Eye (tissue), 1 donor: ENCODE data around the gene ANKRD44.

ENCODE experiments used
- DNase-seq: peaks from one replicate; pipeline ENCODE4 v3.0.0-alpha.2; 2015

The ANKRD44 gene

DNA sequence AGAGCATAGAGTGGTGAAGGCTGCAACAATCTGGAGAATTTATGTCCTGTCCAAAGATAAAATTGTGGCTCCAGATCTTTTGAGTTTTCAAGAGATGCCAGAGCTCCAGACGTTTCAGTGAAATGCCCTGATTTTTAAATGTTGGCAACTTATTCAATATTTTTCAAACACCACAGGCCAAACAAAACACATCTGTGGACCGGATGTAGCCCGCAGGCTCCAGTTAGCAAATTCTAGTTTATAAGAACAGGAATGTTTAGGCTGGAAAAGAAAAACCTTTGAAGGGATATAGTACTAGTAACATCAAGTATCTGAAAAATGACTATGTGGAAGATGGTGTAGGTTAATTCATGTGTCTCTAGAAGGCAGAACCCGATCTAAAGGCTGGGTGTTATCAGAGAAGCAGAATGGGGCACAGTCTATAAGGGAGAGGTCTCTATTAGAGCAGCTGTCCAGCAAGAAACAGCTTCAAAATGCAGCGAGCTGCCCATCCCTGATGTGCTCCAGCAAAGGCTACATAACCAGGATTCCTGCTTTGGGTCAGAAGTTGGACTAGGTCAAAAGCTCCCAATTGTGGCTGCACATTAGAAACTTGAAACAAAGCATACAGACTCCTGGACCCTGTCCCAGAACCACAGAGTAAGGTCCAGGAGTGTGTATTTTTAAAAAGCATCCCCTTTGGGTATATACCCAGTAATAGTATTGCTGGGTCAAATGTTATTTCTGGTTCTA lies 105.9 kb downstream of the ANKRD44 start:
- DNase-seq = no peak

DNA sequence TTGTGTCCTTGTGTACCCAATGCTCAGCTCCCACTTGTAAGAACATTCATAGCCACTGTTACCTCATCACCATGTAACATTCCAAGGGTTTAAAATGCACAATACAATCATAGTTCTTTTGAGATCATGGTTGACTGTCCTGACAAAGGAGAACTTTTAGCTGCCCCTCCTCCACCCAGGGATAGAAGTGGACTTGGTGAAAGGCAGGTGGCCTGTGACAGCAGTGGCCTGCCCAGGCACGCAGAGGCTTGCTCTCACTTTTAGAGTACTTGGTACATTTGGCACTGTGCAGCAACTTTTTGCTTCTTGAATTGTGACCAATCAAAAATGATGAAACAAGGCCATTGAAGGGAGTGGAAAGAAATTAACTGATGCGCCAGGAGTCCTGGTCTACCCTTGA lies 108.7 kb downstream of the ANKRD44 start:
- DNase-seq = no peak

GRCh38 chr2:197200762-197201058 lies 109.9 kb downstream of the ANKRD44 start:
- DNase-seq = no peak

- no peak for DNase-seq
Measured at GRCh38 chr2:197200051-197200761, 110.4 kb downstream of the ANKRD44 start.

DNA sequence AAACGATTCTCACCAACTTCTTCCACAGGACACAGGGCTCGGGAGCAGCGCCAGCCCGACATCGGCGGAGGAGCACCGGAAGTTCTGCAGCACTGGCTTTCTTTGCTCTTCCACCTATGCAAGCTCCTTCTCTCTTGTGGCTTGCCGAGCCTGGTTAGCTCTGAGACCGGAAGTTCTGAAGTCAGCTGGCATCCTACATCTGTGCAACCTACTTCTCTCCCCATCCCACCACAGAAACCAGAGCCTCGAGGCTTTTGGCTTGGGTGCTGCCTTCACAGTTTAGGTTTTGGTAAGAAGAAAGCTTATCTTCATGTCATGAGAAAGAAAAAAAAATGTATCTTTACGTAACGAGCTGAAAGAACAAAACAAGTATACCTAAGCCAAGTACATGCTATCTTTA lies 111.7 kb downstream of the ANKRD44 start:
- DNase-seq = no peak

DNA sequence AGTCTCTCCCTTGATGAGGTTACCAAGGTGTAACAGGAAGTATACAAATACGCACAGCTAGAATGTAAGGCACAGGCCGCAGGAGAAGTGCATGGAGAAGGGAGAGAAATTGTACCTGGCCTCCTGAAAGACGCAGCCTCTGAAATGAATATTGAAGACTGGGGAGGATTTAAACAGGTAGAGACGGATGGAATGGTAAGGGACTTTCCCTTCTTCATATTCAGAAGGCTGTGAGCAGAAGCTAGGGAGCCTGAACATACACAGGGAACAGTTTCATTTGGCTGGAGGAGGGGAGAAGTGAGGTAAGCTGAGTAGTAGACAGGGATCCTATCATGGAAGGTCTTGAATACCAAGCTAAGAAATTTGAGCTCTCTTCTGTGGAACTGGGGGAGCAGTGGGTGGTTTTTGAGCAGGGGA lies 112.7 kb downstream of the ANKRD44 start:
- DNase-seq = no peak

DNA sequence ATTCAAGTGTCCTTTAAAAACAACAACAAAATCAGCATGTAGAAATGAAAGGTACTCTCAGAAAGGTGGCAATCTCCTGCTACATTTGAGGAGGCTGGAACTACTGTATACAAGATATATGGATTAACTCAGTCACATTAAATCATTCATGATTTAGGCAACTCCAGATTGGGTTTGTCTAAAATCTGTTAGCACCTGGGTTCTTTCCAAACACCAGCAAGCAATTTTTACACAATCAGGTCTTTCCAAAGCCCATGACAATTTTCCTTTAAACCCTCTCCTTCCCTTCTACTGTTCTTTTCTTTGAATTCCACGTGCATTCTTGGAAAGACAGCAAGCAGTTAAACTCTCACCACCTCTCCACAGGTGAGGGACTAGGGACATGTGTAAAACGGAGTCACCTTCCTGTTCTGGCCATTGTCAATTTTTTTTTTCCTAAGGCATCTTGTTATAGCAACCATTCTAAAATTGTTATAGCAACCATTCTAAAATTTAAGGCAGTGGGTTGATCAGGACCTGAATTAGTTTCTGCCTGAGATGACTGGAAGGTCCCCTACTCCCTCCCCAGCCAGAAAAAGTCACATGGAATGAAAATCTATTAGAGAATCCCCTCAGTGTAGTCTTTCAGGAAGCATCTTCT lies 113.9 kb downstream of the ANKRD44 start:
- DNase-seq = no peak

GRCh38 chr2:197195518-197195917 lies 115.1 kb downstream of the ANKRD44 start:
- peak; percentile 62 for DNase-seq

GRCh38 chr2:197191940-197192322 lies 118.6 kb downstream of the ANKRD44 start:
- DNase-seq = no peak

DNA sequence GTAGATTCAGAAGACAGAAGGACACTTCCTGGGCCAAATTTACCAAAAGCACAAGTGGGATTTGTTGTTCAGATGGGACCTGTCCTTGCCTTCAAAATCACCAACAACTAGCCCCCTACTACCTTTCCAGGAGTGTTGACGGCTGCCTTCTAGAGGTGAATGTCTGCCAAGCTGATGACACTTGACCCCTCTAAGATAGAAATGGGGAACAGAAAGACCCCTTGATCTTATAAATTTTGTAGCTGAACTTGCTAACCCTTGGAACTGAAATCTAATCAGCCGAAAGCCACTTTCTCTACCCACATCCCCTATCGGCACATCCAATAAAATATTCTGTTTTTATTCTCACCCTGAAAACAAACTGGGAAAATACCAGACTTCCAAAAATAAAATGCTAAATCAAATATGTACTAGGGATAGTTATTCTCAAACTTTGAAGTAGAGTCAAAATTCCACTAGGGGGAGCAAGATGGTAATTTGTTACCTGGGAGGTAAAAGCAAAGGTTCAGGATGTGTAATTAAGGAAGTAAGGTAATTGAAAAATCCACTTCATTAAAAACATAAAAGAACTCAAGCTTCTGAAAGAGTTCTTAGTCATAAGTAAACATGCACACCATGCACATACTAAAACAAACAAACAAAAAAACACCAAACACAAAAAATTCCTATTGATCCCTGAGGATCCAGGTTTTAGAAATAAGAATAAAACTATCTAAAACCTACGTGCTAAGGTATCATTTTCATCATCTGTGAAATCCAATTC lies 119.2 kb downstream of the ANKRD44 start:
- peak; percentile 61 for DNase-seq

- DNase-seq = no peak
Measured at GRCh38 chr2:197190100-197190432, 120.5 kb downstream of the ANKRD44 start.

DNA sequence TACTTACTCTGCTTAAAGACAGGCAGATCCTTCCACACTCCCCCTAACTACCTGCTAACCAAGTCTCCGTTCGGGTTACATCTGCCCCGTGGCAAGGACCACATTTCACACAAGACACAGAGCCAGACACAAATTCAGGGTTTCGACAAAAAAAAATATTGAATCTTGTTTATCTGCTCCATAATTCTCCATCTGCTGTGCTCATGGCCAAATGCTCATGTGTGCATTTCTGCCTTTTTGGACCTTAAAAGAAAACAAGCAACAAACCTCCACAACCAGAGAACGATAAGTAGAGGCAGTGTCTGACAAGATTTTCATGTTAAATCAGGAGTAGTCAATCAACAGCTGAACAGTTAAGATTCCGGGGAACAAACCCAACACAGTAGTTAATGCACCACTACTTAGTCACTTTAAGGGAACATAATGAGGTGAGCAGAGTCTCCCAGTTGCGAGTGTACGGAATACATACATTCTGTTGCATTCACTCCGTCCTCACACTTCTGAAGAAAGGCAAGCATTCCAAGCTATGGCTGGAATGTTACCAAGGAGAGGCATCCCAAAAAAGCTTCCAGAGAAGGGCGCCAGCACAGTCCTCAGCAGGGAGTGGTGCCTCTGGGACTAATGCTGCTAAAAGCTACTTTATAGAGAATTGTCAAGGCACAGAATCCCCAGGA lies 121.0 kb downstream of the ANKRD44 start:
- no peak for DNase-seq

- no peak for DNase-seq
Measured at GRCh38 chr2:197185676-197186075, 124.9 kb downstream of the ANKRD44 start.

- DNase-seq = no peak
Measured at GRCh38 chr2:197184959-197185586, 125.5 kb downstream of the ANKRD44 start.

DNA sequence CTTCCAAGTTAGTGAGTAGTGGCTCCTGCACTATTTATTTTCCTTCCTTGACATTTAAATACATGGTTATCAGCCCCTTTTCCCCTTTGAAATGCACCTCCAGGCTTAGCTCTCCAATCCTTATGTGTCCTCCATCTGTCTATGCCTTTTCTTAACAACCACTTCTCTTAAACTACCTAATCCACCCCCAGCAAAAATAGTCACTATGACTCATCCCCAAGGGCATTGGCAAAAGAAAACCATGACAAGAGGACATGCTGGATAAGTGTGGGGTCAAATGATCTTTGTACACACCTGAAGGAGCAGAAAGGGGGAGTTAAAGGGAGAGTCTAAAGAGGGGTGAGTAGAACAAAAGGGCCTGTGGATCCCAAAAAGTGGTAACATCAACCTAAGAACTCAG lies 127.2 kb downstream of the ANKRD44 start:
- DNase-seq = no peak

DNA sequence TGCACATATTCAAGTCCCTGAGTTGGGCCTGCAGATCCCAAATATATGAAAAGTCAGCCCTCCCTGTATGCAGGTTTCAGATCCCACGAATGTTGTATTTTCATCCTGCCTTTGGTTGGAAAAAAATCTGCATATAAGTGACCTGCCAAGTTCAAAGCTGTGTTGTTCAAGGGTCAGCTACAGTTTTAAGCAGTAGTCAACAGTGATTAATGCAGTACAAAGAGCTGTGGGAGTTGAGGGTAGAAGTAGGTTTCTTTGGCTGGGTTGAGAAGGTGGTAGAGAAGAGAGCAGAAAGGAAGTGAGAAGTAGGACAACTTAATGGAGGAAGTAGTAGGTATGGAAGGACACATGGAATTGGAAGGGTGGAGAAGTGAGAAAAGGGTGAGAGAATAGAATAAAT lies 127.9 kb downstream of the ANKRD44 start:
- DNase-seq = no peak

- no peak for DNase-seq
Measured at GRCh38 chr2:197181491-197181890, 129.1 kb downstream of the ANKRD44 start.

GRCh38 chr2:197179744-197180498 lies 130.7 kb downstream of the ANKRD44 start:
- DNase-seq = no peak

GRCh38 chr2:197176522-197176921 lies 134.1 kb downstream of the ANKRD44 start:
- no peak for DNase-seq

DNA sequence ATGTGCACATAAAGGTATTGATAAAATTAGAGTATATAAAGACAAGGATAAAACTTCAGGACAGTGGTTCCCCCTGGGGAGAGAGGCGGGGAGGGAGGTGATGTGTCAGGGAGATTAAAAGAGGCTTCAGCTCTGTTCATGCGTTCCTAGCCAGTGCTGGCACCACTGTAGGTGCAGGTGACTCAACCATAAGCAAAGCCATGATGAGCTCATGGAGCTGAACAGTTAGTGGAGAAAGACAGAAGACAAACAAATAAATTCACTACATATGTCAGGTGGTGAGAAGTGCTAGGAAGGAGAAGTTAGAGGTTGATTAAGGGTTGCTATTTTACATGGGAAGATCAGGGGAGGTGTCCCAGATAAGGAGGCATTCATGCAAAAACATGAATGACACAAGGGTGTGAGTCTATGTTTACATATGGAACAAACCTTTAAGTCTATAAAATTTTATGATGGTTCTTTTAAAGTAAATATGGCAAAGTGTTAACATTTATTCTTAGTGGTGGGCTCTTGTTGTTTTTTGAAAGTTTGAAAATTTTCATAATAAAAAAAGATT lies 136.0 kb downstream of the ANKRD44 start:
- no peak for DNase-seq

DNA sequence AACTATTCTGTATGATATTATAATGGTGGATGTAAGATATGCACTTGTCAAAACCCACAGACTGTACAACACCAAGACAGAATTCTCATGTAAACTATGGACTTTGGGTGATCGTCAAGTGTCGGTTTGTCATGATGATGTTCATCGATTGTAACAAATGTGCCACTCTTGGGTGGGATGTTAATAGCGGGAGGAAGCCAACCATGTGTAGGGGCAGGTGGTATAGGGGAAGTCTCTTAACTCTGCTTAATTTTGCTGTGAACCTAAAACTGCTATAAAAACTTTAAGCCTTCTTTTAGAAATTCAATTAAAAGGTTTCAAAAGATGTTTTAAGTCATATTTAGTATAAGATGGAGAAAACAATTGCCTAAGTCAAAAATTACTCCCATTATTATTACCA lies 139.0 kb downstream of the ANKRD44 start:
- DNase-seq = no peak

DNA sequence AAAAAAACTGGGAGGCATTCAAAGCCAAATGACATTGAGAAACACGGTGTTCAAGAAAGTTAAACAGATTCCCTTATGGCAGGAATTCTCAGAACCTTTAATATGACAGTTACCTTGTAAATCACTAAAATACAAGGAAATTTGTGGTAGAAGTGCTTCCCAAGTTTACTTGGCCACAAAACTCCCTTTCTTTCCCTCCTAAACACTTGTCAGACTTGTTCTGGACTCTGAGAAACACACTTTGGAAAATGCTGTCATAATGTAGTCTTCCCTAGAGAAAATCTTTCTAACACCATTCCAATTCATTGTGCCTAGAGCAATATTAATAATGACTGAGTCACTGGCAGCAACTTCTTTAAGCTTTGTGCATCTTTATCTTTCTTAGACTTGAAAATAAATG lies 140.4 kb downstream of the ANKRD44 start:
- DNase-seq = no peak
